HG02798 (cell line): ENCODE measurements around the gene MSL3B.

ENCODE experiments used
- ATAC-seq: cut with Tn5 transposase; IDR thresholded peaks from one replicate; pipeline ENCODE4 v1.9.1; 2021; ENCODE audit warnings: mild to moderate bottlenecking; ENCODE audit not compliant: unreplicated experiment, poor library complexity

MSL3B gene

GRCh38 chr2:233818639-233819621 lies 49.3 kb downstream of the MSL3B start:
- ATAC-seq = no peak

DNA sequence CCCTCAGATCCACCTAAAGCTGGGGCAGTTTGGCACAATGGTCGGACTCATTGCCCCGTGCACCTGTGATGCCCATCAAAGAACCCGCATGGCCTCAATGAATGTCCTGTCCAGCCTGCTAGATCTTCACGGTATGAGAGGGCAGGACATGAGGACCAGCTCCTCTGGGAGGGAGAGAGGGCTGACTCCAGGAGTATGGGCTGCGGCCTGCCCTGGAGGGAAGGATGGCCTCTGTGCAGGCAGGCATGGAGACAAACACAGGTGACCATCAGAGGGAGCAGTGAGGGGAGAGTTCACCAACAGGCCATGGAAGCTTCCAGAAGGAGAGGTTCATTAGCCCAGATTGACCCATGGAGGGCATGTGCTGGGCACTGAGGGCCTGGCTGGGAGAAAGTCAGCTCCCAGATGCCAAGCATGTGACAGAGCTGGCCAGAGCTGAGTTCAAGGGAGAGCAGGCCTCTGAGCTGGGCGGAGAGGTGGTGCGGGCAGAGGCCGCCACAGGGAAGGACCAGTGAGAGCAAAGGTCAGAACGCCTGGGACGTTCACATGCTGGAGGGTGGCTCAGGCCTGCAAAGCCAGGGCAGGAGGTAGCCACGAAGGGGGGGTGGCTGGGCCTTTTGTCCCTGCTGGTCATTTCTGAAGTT lies 50.1 kb downstream of the MSL3B start:
- ATAC-seq = no peak

DNA sequence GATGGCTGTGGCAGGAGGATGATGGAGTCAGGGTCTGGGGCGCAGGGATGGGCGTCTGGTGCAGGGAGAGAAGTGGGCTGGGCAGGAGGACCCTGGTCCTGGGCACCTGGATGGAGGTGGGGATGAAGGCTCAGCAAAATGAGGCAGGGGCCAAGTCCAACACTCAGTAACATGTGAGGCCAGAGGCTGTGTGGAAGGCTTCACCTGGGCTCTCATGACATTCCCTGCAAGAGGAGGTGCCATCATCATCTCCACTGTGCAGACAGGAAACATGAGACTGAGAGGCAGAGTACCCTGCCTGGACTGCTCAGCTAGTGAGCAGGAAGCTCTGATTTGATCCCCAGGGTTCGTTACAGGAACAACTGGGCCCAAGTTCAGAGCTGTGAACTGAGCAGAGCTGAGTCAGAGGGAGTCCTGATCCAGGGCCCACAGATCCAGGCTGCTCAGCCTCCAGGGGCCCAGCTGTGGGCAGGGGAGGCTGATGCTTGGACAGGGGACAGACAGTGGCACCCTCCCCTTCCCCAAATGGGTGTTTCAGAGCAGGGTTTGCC lies 50.8 kb downstream of the MSL3B start:
- ATAC-seq = no peak

- no peak for ATAC-seq
These were observed 51.4 kb downstream of the MSL3B start for GRCh38 chr2:233816771-233817170.

- no peak for ATAC-seq
These were observed 51.9 kb downstream of the MSL3B start for GRCh38 chr2:233816334-233816733.

DNA sequence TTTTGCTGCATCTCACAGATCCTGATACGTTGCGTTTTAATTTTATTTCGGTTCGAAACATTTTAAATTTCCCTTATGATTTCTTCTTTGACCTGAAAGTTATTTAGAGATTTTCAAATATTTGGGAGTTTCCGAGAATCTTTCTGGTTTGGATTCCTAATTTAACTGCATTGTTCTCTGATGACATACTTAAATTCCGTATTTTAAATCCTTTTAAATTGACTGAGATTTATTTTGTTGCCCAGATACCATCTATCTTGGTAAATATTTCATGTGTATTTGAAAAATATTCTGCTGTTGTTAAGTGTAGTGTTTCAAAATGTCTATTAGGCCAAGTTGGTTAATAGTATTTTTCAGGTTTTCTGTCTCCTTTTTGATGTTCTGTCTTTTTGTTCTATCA lies 52.3 kb downstream of the MSL3B start:
- ATAC-seq = no peak
